GM12801 (cell line): ENCODE data around the gene PCSK7.

Experiments used
- TF ChIP-seq, protein P1 (sequence below): IDR thresholded peaks from one replicate; pipeline ENCODE4 v1.5.1; 2011; ENCODE audit warnings: control low read depth; ENCODE audit not compliant: insufficient read length; ENCODE audit errors: extremely low read depth

Gene PCSK7

GRCh38 chr11:117231842-117232091 lies at the start of gene PCSK7:
Gene PCSK7 (minus strand): TSS chr11:117232073. CDS start chr11:117229844, 2,229 bp downstream.
- TF ChIP-seq, protein P1, sequence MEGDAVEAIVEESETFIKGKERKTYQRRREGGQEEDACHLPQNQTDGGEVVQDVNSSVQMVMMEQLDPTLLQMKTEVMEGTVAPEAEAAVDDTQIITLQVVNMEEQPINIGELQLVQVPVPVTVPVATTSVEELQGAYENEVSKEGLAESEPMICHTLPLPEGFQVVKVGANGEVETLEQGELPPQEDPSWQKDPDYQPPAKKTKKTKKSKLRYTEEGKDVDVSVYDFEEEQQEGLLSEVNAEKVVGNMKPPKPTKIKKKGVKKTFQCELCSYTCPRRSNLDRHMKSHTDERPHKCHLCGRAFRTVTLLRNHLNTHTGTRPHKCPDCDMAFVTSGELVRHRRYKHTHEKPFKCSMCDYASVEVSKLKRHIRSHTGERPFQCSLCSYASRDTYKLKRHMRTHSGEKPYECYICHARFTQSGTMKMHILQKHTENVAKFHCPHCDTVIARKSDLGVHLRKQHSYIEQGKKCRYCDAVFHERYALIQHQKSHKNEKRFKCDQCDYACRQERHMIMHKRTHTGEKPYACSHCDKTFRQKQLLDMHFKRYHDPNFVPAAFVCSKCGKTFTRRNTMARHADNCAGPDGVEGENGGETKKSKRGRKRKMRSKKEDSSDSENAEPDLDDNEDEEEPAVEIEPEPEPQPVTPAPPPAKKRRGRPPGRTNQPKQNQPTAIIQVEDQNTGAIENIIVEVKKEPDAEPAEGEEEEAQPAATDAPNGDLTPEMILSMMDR, result no peak

GRCh38 chr11:117281159-117281558 lies 49.3 kb upstream of the PCSK7 start:
- TF ChIP-seq, protein P1, result no peak

- TF ChIP-seq, protein P1, result no peak
Observed at GRCh38 chr11:117279711-117280376, 48.0 kb upstream of the PCSK7 start.

GRCh38 chr11:117278347-117278746 lies 46.5 kb upstream of the PCSK7 start:
- TF ChIP-seq, protein P1, result no peak

- TF ChIP-seq, protein P1, result no peak
Observed at GRCh38 chr11:117273550-117274289, 41.8 kb upstream of the PCSK7 start.

GRCh38 chr11:117271208-117271607 lies 39.3 kb upstream of the PCSK7 start:
- TF ChIP-seq, protein P1, result no peak

DNA sequence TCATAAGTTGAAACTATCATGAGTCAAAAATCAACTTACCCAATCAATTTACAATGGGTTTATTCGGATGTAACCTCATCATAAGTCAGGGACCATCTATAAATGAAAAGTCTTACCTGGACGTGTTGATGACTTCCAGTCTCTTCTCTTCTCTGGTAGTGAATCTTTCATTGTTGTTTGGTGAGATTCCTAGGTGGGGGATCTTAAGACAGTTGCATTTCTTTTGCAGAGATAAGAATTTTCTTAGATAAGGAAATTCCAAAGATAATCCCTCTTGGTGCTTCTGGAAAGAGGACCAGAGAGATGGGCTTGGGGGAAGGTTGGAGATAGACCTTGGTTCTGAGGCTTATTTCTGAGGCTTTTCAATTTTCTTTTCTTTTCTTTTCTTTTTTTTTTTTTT lies 38.0 kb upstream of the PCSK7 start:
- TF ChIP-seq, protein P1, result no peak
